Ovary (tissue), 3 donors: ENCODE data around the gene KCNK5.

Source experiments
- CTCF ChIP-seq, 3 donors: fragments of 450-650 bp in 2 of 3; fragments of 200-600 bp in 1 of 3; IDR thresholded peaks; one replicate each; pipeline versions ENCODE4 v1.5.1 to v1.8.0; 2016 to 2022; ENCODE audit warnings: antibody characterized with exemption in 3 of 3, mild to moderate bottlenecking in 1 of 3
- POLR2A ChIP-seq: fragments of 450-650 bp; IDR thresholded peaks from one replicate; pipeline ENCODE4 v1.6.1; 2017; ENCODE audit warnings: antibody characterized with exemption, mild to moderate bottlenecking, moderate library complexity
- donor health status: DM: no; HTN: no; CAD: no.

- TF ChIP-seq CTCF (IDR thresholded peaks at IDR 0.05): no peak
- no peak for TF ChIP-seq POLR2A
Observed at GRCh38 chr6:39152262-39152661, 77.0 kb downstream of the KCNK5 start.
